Neural crest cell (in vitro differentiated cells): Measurements from ENCODE around the gene WARS2. TPM values are rescaled to one million over a fixed set of nuclear protein-coding genes. Genes with fewer than 3 reads are reported as not detected.

Experiments used
- DNase-seq: peaks from one replicate; pipeline ENCODE4 v3.0.0; 2021; ENCODE audit warnings: low read depth, mixed read lengths, low spot score
- H3K27ac Mint-ChIP-seq: one replicate; pipeline ENCODE4 v1.8.0; 2021; ENCODE audit warnings: mild to moderate bottlenecking, mixed read lengths; ENCODE audit not compliant: unreplicated experiment
- H3K27me3 Mint-ChIP-seq: 2 replicates; pipeline ENCODE4 v1.8.0; 2021; ENCODE audit warnings: low read depth, mild to moderate bottlenecking, mixed read lengths
- H3K36me3 Mint-ChIP-seq: 2 replicates; pipeline ENCODE4 v1.8.0; 2021; ENCODE audit warnings: low read depth, mild to moderate bottlenecking, mixed read lengths
- H3K4me1 Mint-ChIP-seq: 2 replicates; pipeline ENCODE4 v1.8.0; 2021; ENCODE audit warnings: mixed read lengths
- H3K4me3 Mint-ChIP-seq: one replicate; pipeline ENCODE4 v1.8.0; 2021; ENCODE audit warnings: mild to moderate bottlenecking, mixed read lengths
- H3K9me3 Mint-ChIP-seq: 2 replicates; pipeline ENCODE4 v1.8.0; 2021; ENCODE audit warnings: mixed read lengths
- CTCF ChIP-seq: fragments of 200-600 bp; sonication (generic); conservative IDR thresholded peaks from 2 replicates; pipeline ENCODE4 v1.5.0; 2021; ENCODE audit warnings: antibody characterized with exemption, mild to moderate bottlenecking
- total RNA-seq: library from RNA; stranded (reverse); gene quantifications from 2 replicates; pipeline ENCODE4 v1.2.1, GENCODE V29; 2021

WARS2 gene
- total RNA-seq, 1 donor from 2014 or later: 12.3 TPM

GRCh38 chr1:119084798-119085197, 55.7 kb downstream of the WARS2 start:
- H3K9me3 Mint-ChIP-seq: peaks cover 3% of the 10 kb centered on the region
- TF ChIP-seq CTCF: no peak
- H3K4me3 Mint-ChIP-seq: no peak overlapping the region
- H3K27ac Mint-ChIP-seq: no peak overlapping the region
- H3K27me3 Mint-ChIP-seq: no peaks in the 10 kb centered on the region
- peaks cover 2% of the 10 kb centered on the region for H3K36me3 Mint-ChIP-seq
- no peak for DNase-seq
- H3K4me1 Mint-ChIP-seq: no peaks in the 10 kb centered on the region

GRCh38 chr1:119083980-119084379, 56.5 kb downstream of the WARS2 start:
- H3K4me1 Mint-ChIP-seq: no peaks in the 10 kb centered on the region
- no peaks in the 10 kb centered on the region for H3K27me3 Mint-ChIP-seq
- H3K9me3 Mint-ChIP-seq: peaks cover 3% of the 10 kb centered on the region

GRCh38 chr1:119083479-119083878, 57.0 kb downstream of the WARS2 start:
- H3K4me1 Mint-ChIP-seq: no peaks in the 10 kb centered on the region
- peaks cover 2% of the 10 kb centered on the region for H3K36me3 Mint-ChIP-seq
- peaks cover 3% of the 10 kb centered on the region for H3K9me3 Mint-ChIP-seq
- H3K27me3 Mint-ChIP-seq: no peaks in the 10 kb centered on the region
- no peak overlapping the region for H3K27ac Mint-ChIP-seq
- TF ChIP-seq CTCF: no peak
- H3K4me3 Mint-ChIP-seq: no peak overlapping the region
- no peak for DNase-seq

More at GRCh38 chr1:119083980-119084379, 56.5 kb downstream of the WARS2 start:
- Mint-ChIP-seq H3K4me3 (no peak overlapping the region), H3K36me3 (peaks cover 2% of the 10 kb centered on the region), H3K27ac (no peak overlapping the region)
- no peak for TF ChIP-seq CTCF
- DNase-seq: no peak

GRCh38 chr1:119081700-119082099, 58.8 kb downstream of the WARS2 start:
- no peak for TF ChIP-seq CTCF
- H3K36me3 Mint-ChIP-seq: peaks cover 2% of the 10 kb centered on the region
- peaks cover 3% of the 10 kb centered on the region for H3K9me3 Mint-ChIP-seq
- H3K4me1 Mint-ChIP-seq: no peaks in the 10 kb centered on the region
- no peak overlapping the region for H3K27ac Mint-ChIP-seq
- DNase-seq: no peak
- H3K27me3 Mint-ChIP-seq: no peaks in the 10 kb centered on the region
- no peak overlapping the region for H3K4me3 Mint-ChIP-seq

GRCh38 chr1:119081267-119081666, 59.2 kb downstream of the WARS2 start:
- DNase-seq: no peak
- TF ChIP-seq CTCF: no peak
- Mint-ChIP-seq H3K27me3 (no peaks in the 10 kb centered on the region), H3K27ac (no peak overlapping the region), H3K9me3 (peaks cover 3% of the 10 kb centered on the region), H3K36me3 (peaks cover 2% of the 10 kb centered on the region), H3K4me3 (no peak overlapping the region), H3K4me1 (no peaks in the 10 kb centered on the region)

GRCh38 chr1:119080586-119080985, 59.9 kb downstream of the WARS2 start:
- H3K36me3 Mint-ChIP-seq: peaks cover 7% of the 10 kb centered on the region
- DNase-seq: no peak
- H3K27ac Mint-ChIP-seq: no peak overlapping the region
- no peak overlapping the region for H3K4me3 Mint-ChIP-seq
- H3K4me1 Mint-ChIP-seq: no peaks in the 10 kb centered on the region
- no peak for TF ChIP-seq CTCF
- peaks cover 6% of the 10 kb centered on the region for H3K9me3 Mint-ChIP-seq
- no peaks in the 10 kb centered on the region for H3K27me3 Mint-ChIP-seq
